WERI-Rb-1 (cell line): ENCODE measurements around the gene DPP8.
A peak's percentile ranks its signal among the peaks of the same experiment; 100 is the strongest.
"Not testable (repeated sequence)": the region's sequence is repeated elsewhere in the genome, so short reads cannot be mapped to it uniquely, and the experiment has no call there.

Experiments
- DNase-seq: peaks from one replicate; pipeline ENCODE4 v3.0.0-alpha.2; 2020
- H3K27ac ChIP-seq: fragments of 250-450 bp; sonication (Bioruptor Pico); 2 replicates; pipeline ENCODE4 v1.5.1; 2020; ENCODE audit warnings: mild to moderate bottlenecking, moderate library complexity
- H3K27me3 ChIP-seq: fragments of 250-450 bp; sonication (Bioruptor Pico); 2 replicates; pipeline ENCODE4 v1.5.1; 2021; ENCODE audit warnings: mild to moderate bottlenecking, low read depth, moderate library complexity; ENCODE audit not compliant: insufficient read depth, severe bottlenecking
- H3K36me3 ChIP-seq: fragments of 250-450 bp; sonication (Bioruptor Pico); 2 replicates; pipeline ENCODE4 v1.5.1; 2020; ENCODE audit warnings: mild to moderate bottlenecking, moderate library complexity
- H3K4me3 ChIP-seq: 2 replicates; pipeline ENCODE4 v1.5.1; 2011; ENCODE audit warnings: low read depth, mild to moderate bottlenecking, control low read depth, low read length
- H3K9me3 ChIP-seq: fragments of 250-450 bp; sonication (Bioruptor Pico); 2 replicates; pipeline ENCODE4 v1.5.1; 2021; ENCODE audit warnings: mild to moderate bottlenecking, moderate library complexity; ENCODE audit not compliant: severe bottlenecking
- TF ChIP-seq, protein P1 (sequence below): IDR thresholded peaks from 2 replicates; pipeline ENCODE4 v1.5.1; 2011; ENCODE audit warnings: low read depth, mild to moderate bottlenecking, control low read depth, inconsistent platforms, low read length

DPP8 gene

GRCh38 chr15:65402961-65403360 is 114.5 kb downstream of the DPP8 start:
- no peak for DNase-seq
- no peak overlapping the region for H3K27ac ChIP-seq
- H3K9me3 ChIP-seq: no peaks in the 10 kb centered on the region
- H3K36me3 ChIP-seq: peaks cover 5% of the 10 kb centered on the region; the same call in 1 of the 2 replicates
- H3K4me3 ChIP-seq: no peak overlapping the region
- TF ChIP-seq, protein P1, sequence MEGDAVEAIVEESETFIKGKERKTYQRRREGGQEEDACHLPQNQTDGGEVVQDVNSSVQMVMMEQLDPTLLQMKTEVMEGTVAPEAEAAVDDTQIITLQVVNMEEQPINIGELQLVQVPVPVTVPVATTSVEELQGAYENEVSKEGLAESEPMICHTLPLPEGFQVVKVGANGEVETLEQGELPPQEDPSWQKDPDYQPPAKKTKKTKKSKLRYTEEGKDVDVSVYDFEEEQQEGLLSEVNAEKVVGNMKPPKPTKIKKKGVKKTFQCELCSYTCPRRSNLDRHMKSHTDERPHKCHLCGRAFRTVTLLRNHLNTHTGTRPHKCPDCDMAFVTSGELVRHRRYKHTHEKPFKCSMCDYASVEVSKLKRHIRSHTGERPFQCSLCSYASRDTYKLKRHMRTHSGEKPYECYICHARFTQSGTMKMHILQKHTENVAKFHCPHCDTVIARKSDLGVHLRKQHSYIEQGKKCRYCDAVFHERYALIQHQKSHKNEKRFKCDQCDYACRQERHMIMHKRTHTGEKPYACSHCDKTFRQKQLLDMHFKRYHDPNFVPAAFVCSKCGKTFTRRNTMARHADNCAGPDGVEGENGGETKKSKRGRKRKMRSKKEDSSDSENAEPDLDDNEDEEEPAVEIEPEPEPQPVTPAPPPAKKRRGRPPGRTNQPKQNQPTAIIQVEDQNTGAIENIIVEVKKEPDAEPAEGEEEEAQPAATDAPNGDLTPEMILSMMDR: no peak
- no peaks in the 10 kb centered on the region for H3K27me3 ChIP-seq

- no peak for DNase-seq
- H3K27ac ChIP-seq: peak overlapping the region; percentile 82
- peaks cover 5% of the 10 kb centered on the region; the same call in 1 of the 2 replicates for H3K36me3 ChIP-seq
- no peaks in the 10 kb centered on the region for H3K9me3 ChIP-seq
- H3K4me3 ChIP-seq: no peak overlapping the region
- H3K27me3 ChIP-seq: no peaks in the 10 kb centered on the region
- TF ChIP-seq, protein P1: no peak
These were observed 115.8 kb downstream of the DPP8 start for GRCh38 chr15:65401611-65402240.

DNA sequence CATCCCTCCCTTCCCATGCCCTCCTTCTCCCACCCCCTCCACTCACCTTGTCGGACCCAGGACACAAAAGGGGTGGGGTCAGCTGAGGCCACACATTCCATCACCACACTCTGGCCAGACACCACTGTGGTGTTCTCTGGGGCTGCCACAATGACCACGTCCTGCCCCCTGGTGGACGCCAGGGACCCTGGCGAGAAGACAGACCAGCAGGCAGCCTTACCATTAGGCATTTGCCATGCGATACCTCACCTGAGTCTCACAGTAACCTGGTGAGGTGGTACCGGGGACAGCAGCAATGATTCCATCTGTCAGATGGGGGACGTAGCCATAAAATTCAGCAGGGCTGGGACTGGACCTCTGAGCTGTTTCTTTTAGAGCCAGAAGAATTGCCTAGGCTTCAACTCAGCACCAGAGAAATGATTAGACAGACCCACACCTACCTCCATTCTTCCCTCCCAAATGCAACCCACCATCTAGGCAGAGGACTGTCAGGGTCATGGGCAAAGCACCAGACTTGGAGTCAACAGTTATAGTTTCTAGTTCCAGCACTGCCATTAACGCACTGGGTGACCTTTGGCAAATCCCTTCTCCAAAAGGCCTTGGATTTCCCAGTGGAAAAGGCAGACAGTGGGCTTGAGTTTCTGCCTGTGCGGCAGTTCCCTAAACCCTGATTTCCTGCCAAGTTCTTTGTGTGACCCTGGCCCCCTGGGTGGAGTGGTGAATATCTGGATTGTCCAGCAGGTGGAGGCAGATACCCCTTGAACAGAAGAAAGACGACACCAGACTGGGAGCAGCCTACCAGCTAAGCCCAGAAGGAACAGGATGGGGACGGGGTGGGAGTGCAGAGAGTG is 116.5 kb downstream of the DPP8 start:
- Histone ChIP-seq H3K36me3 (peaks cover 5% of the 10 kb centered on the region; the same call in 1 of the 2 replicates), H3K4me3 (no peak overlapping the region), H3K27ac (peak overlapping the region; percentile 82), H3K27me3 (no peaks in the 10 kb centered on the region), H3K9me3 (no peaks in the 10 kb centered on the region)
- peak; percentile 86 for DNase-seq
- TF ChIP-seq, protein P1: peak; percentile 91

GRCh38 chr15:65399997-65400396 is 117.5 kb downstream of the DPP8 start:
- Histone ChIP-seq H3K9me3 (no peaks in the 10 kb centered on the region), H3K36me3 (peaks cover 5% of the 10 kb centered on the region; the same call in 1 of the 2 replicates), H3K4me3 (no peak overlapping the region), H3K27ac (no peak overlapping the region), H3K27me3 (no peaks in the 10 kb centered on the region)
- TF ChIP-seq, protein P1: no peak
- DNase-seq: no peak

DNA sequence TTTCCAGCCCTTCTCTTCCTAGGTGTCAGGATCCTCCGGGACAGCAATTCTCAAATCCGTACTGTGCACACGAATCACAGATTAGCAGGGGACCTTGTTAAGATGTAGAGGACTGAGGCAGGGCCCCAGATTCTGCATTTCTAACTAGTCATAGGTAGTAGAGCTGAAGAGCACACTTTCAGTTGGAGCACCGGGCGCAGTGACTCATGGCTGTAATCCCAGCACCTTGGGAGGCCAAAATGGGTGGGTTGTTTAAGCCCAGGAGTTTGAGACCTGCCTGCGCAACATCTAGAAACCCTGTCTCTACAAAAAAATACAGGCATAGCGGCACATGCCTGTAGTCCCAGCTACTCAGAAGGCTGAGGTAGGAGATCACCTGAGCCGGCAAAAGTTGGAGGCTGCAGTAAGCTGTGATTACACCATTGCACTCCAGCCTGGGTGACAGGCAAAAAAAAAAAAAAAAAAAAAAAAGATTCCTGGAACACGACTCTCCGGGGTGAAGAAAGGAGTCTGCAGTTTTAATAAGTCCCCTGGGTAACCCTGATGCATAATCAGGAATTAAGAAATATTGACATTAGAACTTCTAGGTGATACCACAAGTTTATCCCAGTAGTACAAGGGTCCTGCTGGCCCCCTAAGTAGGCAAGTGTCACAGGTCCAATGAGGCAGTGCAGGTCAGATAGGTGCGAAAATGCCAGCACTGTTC is 118.3 kb downstream of the DPP8 start:
- H3K9me3 ChIP-seq: no peaks in the 10 kb centered on the region
- H3K27me3 ChIP-seq: no peaks in the 10 kb centered on the region
- no peak for DNase-seq
- TF ChIP-seq, protein P1: no peak
- H3K4me3 ChIP-seq: no peak overlapping the region
- no peak overlapping the region for H3K27ac ChIP-seq
- peaks cover 8% of the 10 kb centered on the region; the same call in 1 of the 2 replicates for H3K36me3 ChIP-seq

DNA sequence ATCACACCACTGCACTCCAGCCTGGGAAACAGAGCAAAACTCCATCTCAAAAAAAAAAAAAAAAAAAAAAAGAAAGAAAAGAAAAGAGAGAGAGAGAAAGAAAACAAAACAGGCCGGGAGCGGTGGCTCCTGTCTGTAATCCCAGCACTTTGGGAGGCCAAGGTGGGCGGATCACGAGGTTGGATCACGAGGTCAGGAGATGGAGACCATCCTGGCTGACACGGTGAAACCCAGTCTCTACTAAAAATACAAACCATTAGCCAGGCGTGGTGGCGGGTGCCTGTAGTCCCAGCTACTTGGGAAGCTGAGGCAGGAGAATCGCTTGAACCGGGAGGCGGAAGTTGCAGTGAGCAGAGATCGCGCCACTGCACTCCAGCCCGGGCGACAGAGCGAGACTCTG is 119.0 kb downstream of the DPP8 start:
- H3K9me3 ChIP-seq, H3K27me3 ChIP-seq, H3K27ac ChIP-seq, H3K4me3 ChIP-seq, DNase-seq, H3K36me3 ChIP-seq: not testable (repeated sequence)
